NCI-H345 treated with DMSO at 0.1 percent for 48 hours (cell line): ENCODE results near the gene GPR171.
"Not testable (repeated sequence)": the region's sequence is repeated elsewhere in the genome, so short reads cannot be mapped to it uniquely, and the experiment has no call there.

Source experiments
- DNase-seq: peaks from one replicate; lab custom pipeline; 2025; ENCODE audit not compliant: unreplicated experiment; lab: John Stamatoyannopoulos, UW

GPR171 gene, protein sequence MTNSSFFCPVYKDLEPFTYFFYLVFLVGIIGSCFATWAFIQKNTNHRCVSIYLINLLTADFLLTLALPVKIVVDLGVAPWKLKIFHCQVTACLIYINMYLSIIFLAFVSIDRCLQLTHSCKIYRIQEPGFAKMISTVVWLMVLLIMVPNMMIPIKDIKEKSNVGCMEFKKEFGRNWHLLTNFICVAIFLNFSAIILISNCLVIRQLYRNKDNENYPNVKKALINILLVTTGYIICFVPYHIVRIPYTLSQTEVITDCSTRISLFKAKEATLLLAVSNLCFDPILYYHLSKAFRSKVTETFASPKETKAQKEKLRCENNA

DNA sequence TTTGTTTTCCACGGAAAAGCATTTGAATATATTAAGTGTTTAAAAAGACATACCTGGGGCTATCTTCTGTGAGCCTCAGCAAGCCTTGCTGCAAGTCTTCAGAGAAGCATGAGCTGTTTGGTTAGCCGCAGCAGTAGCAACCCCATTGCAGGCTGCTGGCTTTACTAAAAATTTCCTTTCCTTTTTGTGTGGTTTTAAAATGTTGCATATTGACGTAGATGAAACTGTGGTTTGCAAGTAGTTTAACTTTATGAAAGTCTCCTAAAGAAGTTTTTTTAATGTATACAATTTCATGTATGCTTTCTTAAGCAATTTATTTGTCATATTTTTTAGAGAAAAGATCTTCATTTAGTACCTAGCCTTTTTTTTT, at the start of gene GPR171:
Gene GPR171 (minus strand): TSS at position 166 of the 370 bp plus-strand sequence. CDS start 3,830 bp downstream, outside the sequence.
- no peak for DNase-seq

DNA sequence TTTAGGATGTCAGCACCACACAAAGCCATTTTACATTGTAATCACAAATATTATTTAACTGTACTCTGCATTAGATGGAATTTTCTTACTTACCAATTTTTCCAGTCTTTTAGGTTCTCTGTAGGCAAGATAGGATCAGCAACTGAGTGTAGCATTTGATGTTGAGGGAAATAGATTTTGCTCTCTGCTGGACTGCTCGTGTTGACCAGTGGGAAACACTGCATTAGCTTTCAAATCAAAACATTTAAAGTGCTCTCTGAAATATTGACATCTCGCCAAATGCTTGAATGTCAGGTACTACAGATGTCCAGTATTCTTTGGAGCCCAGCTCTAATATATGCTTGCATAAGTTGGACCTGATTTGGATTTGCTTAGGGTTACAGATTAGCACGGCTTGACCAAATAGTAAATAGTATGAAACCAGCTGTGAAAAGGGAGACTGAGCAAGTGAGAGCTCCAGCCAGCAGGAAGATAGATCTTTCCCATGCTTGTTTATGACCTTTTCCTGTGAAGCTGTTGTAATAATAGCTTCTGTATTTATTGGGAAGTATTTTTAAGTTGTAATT, 45.8 kb upstream of the GPR171 start:
- DNase-seq: no peak

- DNase-seq: not testable (repeated sequence)
Observed at GRCh38 chr3:151242006-151242405, 39.0 kb upstream of the GPR171 start.

DNA sequence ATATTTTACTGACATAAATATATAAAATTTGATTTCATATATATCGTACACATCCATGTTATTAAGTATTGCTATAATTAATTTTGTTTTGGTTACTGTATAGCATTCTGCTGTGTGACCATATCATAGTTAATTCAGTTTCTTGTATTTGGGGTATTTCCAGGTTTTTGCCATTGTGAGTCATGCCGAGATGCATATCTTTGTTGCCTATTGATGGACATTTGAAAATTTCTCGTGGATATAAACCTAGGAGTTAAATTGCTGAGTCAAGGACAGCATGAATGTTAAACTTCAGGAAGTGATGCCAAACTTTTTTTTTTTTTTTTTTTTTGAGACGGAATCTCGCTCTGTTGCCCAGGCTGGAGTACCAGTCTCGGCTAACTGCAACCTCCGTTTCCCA, 33.7 kb upstream of the GPR171 start:
- DNase-seq: no peak

DNA sequence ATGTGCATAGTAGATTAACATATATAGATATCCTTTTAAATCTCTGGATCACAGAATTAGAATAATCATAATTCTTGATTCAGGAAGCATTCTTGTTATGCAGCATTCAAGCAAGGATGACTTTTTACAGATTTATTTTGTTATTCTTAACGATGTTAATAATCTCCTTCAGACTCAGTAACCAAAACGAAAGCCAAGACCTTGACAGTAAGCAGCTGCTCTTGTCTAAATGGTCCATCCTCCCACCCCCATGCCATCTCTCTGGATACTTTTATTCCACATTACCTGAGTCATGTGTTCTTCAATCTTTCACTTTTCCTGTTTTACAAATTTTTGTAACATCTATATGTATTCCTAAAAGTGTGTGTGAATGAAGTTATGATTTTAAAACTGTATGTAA, 33.3 kb upstream of the GPR171 start:
- DNase-seq: no peak

DNA sequence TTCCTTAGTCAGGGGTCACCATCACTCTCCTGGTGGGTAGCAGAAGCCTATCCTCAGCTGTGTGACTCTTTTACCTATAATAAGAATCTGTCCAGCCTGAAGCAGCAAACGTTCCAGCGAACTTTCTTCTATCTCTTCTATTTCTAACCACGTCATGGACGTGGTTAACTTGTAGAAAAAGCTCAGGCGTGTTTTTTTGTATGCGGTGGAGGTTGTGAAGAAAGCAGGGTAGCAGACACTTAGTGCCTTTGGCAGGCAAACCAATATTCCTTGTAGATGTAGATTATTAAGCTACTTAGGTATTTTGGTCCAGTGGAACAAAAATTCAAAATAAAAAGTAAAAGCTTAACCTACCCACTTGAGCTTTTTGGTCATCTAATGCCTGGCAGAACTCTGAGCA, 31.8 kb upstream of the GPR171 start:
- no peak for DNase-seq

GRCh38 chr3:151232991-151233390, 30.0 kb upstream of the GPR171 start:
- no peak for DNase-seq

- not testable (repeated sequence) for DNase-seq
Observed at GRCh38 chr3:151232403-151232802, 29.4 kb upstream of the GPR171 start.

- no peak for DNase-seq
Observed at GRCh38 chr3:151230646-151231045, 27.6 kb upstream of the GPR171 start.

DNA sequence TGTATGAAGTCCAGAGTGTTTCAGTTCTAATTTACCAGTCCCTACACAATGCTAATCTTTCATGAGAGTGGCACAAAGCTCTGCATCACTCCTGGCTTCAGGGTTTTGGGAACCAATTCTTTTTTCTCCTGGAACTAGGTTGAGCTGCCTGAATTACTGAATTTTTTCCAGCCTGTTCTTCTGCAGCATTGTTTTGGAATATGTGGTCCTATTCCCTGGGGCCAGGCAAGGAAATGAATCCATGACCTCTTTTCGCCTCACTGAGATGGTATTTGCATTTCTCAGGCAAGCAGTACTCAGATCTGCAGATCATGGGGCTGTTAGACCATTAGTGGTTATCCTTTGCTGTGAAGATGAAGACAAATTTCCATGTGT, 25.6 kb upstream of the GPR171 start:
- DNase-seq: no peak

DNA sequence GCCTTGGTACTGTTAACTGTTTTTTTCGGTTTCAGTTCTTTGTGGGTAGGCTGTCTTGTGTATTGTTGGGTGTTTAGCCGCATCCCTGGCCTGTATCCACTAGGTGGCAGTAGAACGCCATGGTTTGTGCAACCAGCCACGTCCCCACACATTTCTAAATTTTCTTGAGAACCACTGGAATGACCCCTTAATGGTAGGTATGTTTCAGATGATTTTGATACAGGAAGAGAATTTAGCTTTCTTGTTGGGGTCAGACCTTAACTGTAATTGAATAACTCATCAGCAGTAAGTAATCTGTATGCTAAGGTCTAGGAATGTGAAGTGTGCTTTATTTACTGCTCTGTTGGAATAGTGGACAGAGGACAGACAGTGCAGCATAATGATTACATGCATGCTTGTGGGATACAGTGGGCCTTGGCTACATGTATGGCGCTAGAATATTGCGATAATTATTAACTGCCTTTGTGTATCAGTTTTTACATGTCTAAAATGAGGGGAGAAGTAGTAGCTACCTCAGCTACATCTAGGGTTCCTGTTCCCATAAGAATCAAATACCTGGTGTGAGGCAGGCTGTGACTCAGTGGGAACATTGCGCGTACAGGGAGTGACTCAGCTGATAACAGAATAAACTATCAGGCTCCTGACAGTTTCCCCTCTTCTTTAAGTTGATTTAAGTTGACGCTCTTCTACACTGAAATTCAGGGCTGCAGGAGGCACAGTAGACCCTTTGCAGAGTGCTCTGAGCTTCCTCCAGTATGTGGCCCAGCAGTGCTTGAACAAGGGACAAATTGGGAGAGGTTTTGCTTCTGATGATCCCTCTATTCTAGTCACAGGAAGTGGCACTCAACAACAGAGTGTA, 25.0 kb upstream of the GPR171 start:
- no peak for DNase-seq

DNA sequence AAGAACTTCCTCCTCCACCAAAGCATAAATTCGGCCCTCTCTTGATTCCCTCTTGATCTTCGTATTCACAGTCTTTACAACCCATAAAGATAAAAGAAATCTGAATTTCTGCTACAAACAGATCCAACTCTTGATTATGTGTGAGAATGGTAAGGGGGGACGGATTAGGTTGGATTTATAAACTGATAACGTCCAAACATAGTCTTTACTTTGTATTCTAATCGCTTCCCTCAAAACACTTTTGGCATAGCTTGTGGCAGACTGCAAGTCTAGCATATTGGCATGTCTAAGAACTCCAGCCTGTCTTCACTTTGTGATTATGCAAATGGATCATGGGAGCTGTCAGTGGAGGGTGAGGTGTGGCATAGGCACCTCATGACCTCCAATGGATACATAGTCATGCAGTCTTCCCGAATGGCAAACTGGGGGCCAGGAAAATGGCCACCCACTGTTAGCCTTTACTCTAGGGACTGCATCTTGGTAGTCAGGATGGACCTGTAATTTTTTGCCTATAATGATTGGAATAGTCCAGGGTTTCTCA, 24.3 kb upstream of the GPR171 start:
- no peak for DNase-seq

- no peak for DNase-seq
Observed at GRCh38 chr3:151226825-151227224, 23.8 kb upstream of the GPR171 start.

DNA sequence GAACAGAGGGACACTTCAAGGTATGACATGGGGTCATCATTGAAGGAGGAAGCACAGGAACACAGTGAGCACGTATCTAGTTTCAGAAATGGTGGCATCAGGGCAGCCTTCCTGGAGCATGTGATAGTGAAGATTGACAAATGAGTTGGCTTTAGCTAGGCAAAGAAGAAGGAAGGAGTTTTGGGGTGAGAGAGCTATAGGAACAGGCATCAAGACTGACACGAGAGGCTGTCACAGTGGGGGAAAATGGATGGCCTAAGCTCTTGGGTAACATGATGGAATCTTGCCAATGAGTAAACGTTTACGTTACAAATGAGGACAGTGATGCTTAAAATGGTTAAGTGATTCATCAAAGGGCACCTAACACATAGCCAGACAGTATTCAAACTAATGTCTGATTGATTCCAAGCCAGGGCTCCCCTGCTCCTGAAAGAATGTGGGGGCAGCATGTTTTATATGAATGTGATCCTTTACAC, 23.1 kb upstream of the GPR171 start:
- no peak for DNase-seq

GRCh38 chr3:151225040-151225975, 22.3 kb upstream of the GPR171 start:
- DNase-seq: no peak

- no peak for DNase-seq
Observed at GRCh38 chr3:151224268-151224866, 21.4 kb upstream of the GPR171 start.

DNA sequence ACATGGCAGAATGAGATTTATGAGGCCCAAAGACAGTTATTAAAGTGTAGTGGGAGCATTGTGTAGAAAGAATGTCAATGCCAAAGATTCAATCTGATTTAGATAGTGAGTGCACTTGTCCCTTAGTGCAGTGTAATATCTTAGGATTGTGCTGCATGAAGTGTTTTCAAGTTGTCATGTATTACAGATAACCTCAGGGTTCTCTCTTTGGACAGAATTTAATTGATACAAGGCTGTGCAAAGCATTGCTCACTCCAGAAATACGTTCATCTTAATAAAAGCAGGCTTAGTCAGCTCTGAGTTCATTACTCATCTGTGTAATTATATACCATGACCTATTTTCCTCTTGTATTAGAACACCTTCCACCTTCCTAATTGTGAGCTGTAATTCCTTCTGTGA, 16.0 kb upstream of the GPR171 start:
- DNase-seq: no peak

GRCh38 chr3:151218136-151218535, 15.1 kb upstream of the GPR171 start:
- DNase-seq: no peak

DNA sequence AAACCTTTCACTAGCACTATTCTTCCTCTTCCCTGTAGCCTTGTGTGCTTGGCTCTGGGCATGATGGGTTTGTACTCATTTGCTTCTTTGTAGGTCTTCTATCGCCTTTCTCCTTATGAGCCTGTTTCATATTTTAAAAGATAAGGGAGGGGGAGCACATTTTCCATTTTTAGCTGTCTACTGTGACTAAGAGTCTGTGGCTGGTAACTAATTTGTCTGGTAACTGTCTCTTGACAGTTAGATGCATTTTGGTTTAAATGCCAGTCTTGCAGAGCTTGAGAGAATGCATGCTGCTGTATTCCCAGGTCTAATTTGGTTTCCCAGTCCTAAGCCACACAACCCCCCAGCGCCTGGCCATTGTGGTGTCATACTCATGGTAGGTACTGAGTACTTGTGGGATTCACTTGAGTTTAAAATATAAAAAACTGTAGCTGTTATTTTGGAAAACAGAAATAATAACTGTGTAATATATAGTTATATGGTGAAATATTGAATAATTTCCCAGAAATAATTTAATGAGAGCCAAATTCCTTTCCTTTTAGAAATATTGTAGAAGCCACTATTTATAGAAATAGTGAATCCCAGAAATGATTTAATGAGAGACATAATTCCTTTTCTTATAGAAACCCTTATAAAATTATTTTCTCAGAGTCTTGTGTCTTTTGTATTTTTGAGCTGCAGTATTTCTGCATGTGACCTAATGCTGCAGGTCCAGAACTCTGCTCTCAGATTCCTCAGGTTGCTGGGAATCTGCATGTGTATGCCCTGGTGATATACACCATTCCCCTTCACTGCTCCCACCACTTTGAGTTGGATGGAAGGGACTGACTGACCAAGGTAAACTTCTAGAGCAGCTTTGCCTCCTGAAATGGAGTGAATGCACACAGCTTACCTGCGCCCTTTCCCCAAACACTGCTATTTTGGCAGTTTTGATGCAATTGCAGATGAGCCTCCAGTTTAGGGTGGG, 13.9 kb upstream of the GPR171 start:
- DNase-seq: no peak
